ENCODE data around the gene SLC22A7. TPM values are rescaled to one million over a fixed set of nuclear protein-coding genes. Genes with fewer than 3 reads are reported as not detected.

SLC22A7 gene
- polyA plus RNA-seq, 1 donor from 2014 or later: 2.3 TPM

GRCh38 chr6:43271103-43271815 lies 26.8 kb upstream of the SLC22A7 start:
- H3K27ac ChIP-seq (ENCODE audit: low read length): no peak overlapping the region
- peaks cover 21% of the 10 kb centered on the region for H3K27me3 ChIP-seq (ENCODE audit: insufficient read depth, low read depth, low read length)
- no peaks in the 10 kb centered on the region for H3F3A ChIP-seq (ENCODE audit: insufficient read depth, low read length, poor library complexity, severe bottlenecking)

GRCh38 chr6:43271944-43272343 lies 26.1 kb upstream of the SLC22A7 start:
- no peaks in the 10 kb centered on the region for H3K9me3 ChIP-seq (ENCODE audit: low read length)
- no peaks in the 10 kb centered on the region for H3K79me2 ChIP-seq (replicated peaks; ENCODE audit: insufficient read depth, low read length)
- no peak overlapping the region for H2AFZ ChIP-seq (ENCODE audit: low read depth, low read length)
- H3K27me3 ChIP-seq (ENCODE audit: insufficient read depth, low read depth, low read length): peaks cover 21% of the 10 kb centered on the region
- no peak overlapping the region for H3K4me2 ChIP-seq (ENCODE audit: low read length)
- no peak overlapping the region for H3K4me3 ChIP-seq (ENCODE audit: low read length)
- no peaks in the 10 kb centered on the region for H3F3A ChIP-seq (ENCODE audit: insufficient read depth, low read length, poor library complexity, severe bottlenecking)
- no peak overlapping the region for H3K27ac ChIP-seq (ENCODE audit: low read length)
- no peak overlapping the region for H3K9ac ChIP-seq (ENCODE audit: low read length)
- no peaks in the 10 kb centered on the region for H3K9me2 ChIP-seq (ENCODE audit: insufficient read depth, low read length)
- no peaks in the 10 kb centered on the region for H3K36me3 ChIP-seq (ENCODE audit: insufficient read depth, low read length)
- H4K20me1 ChIP-seq (ENCODE audit: insufficient read depth): peaks cover 5% of the 10 kb centered on the region
- TF ChIP-seq REST (IDR thresholded peaks at IDR 0.05; ENCODE audit: borderline replicate concordance) (no peak), CTCF (IDR thresholded peaks at IDR 0.05; ENCODE audit: poor library complexity, severe bottlenecking) (no peak), POLR2AphosphoS5 (IDR thresholded peaks at IDR 0.05) (no peak), EZH2 (IDR thresholded peaks at IDR 0.05; ENCODE audit: borderline replicate concordance, insufficient read depth, low read length, poor library complexity, severe bottlenecking) (no peak), RAD21 (conservative IDR thresholded peaks at IDR 0.05) (no peak)

More at GRCh38 chr6:43271103-43271815, 26.8 kb upstream of the SLC22A7 start:
- Histone ChIP-seq H3K9ac (ENCODE audit: low read length) (no peak overlapping the region), H3K79me2 (replicated peaks; ENCODE audit: insufficient read depth, low read length) (no peaks in the 10 kb centered on the region), H3K9me2 (ENCODE audit: insufficient read depth, low read length) (no peaks in the 10 kb centered on the region), H3K36me3 (ENCODE audit: insufficient read depth, low read length) (no peaks in the 10 kb centered on the region), H3K4me3 (ENCODE audit: low read length) (no peak overlapping the region), H4K20me1 (ENCODE audit: insufficient read depth) (peaks cover 5% of the 10 kb centered on the region), H2AFZ (ENCODE audit: low read depth, low read length) (no peak overlapping the region), H3K4me2 (ENCODE audit: low read length) (no peak overlapping the region), H3K9me3 (ENCODE audit: low read length) (no peaks in the 10 kb centered on the region)
- no peak for TF ChIP-seq CTCF (IDR thresholded peaks at IDR 0.05; ENCODE audit: poor library complexity, severe bottlenecking)
- TF ChIP-seq EP300 (conservative IDR thresholded peaks at IDR 0.05; ENCODE audit: poor library complexity, severe bottlenecking): no peak
- TF ChIP-seq MXI1 (conservative IDR thresholded peaks at IDR 0.05; ENCODE audit: poor library complexity, severe bottlenecking): no peak
- TF ChIP-seq RAD21 (conservative IDR thresholded peaks at IDR 0.05): no peak
- no peak for TF ChIP-seq POLR2AphosphoS5 (IDR thresholded peaks at IDR 0.05)
- no peak for TF ChIP-seq EZH2 (IDR thresholded peaks at IDR 0.05; ENCODE audit: borderline replicate concordance, insufficient read depth, low read length, poor library complexity, severe bottlenecking)
- TF ChIP-seq SMC3 (conservative IDR thresholded peaks at IDR 0.05; ENCODE audit: poor library complexity): no peak
- TF ChIP-seq TAF1 (IDR thresholded peaks at IDR 0.05; ENCODE audit: low read depth): no peak
- no peak for TF ChIP-seq REST (IDR thresholded peaks at IDR 0.05; ENCODE audit: borderline replicate concordance)

Measured in neural cell (in vitro differentiated cells).